ENCODE results near the gene OTOG. TPM values are rescaled to one million over a fixed set of nuclear protein-coding genes. Genes with fewer than 3 reads are reported as not detected.
A peak's percentile ranks its signal among the peaks of the same experiment; 100 is the strongest.

The OTOG gene
- total RNA-seq, 1 donor from 2014 or later, result not detected

DNA sequence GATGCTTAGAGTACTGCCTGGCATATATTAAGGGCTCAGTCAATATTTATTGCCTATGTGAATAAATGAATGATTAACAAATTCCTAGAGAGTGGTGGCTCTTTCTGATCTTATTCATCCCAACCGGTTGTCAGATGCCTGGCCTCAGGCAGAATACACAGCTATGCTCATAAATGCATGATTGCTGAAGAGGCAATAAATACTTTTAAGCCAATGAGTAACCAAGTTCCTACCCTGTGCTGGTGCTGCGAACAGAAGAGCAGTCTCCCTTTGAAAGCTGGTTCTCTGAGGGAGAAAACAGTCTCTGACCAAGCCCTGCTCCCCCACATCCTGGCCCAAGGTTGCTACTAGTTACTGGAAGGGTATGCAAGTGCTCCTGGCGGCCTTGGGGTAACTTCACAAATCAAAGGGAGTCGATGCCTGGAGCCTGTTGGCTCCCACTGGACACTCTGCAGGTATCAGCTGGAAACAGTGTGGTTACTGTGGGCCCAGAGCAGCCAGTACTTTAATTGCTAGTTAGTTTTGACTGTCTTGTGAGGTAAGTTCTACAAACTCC lies 5.7 kb upstream of the OTOG start:
- ATAC-seq, result no peak

DNA sequence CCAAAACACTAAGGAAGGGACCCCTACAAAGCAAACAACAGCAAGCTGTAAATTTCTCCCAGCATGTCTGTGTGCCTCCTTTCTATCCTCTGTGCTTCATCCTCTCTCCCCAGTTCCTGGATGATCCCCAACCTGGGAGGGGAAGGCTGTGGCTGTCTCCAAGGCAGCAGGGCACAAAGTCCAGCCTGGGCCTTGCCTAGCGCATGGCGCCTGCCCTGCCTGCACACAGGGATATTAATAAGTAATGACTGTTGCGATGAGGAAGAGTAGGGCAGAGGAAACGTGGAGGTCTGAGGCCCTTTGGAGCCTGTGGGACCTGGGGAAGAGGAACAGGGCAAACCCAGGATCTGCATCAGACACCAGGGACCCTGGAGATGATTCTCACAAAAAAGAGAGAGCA lies 4.8 kb upstream of the OTOG start:
- no peak for ATAC-seq

DNA sequence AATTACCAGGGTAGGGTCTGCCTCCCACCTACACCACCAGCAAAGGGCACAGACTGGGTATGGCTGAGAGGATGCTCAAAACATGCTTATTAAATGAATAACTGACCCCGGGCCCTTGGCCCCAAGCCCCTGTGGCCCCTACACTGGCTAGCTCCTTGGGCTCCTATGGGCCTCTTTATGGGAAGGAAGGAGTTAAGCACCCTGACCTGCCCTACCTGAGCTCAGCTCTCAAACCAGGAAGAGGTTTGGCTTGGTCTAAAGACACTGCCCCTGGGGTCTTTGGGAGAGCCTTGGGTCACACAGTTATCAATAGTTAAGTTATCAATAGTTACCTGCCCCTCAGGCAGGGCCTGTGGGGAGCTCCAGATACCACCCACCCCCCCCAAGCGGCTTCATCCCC lies 4.0 kb upstream of the OTOG start:
- ATAC-seq, result no peak

DNA sequence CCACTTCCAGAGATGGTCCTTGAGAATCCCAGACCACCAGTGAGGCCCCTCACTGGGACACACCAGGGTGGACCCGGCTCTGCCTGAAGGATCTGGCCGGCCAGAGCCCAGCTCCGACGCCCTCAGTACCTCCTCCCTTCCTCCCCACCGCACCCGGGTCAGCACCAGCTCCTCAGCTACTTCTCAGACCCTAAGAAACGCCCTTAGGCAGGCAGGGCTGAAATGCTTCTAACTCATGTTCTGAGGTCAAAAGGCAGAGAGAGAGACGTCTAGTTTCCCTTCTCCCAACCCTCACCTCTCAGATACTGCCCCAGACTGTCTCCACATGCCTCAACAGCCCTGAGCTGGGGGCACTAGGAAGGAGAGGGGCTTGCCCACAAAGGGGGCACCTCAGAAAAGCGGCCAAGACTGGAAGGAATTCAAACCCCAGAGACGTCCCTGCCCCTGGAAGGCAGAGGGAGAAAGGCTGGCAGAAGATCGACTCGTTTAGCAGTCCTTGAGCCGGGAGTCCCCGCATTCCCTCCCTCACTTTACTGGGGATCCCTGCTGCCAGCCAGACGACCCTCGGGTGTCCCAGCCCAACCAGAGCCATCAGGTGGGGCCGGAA lies 3.4 kb upstream of the OTOG start:
- no peak for ATAC-seq

DNA sequence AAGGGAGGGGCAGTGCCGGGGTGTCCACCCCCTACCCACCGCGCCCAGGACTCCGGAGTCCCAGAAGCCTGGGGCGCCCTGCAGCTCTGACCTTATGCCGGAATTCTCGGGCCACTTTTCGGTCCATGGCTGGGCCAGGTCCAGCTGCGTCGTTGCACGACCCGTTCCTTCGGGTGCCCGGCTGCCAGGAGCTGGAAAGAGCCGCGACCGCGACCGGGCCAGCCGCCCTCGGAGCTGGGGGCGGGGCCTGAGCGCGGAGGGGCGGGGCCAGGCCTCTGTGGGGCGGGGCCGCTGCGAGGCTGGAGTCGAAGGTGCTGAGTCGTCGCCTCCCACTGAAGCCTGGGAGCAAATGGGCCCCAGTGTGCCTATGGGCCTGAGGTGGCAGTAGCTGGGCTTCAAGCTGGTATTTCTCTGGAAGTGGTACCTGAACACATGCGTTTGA lies 2.9 kb upstream of the OTOG start, which contains the start of gene USH1C:
USH1C (minus strand) TSS at position 236 of the 442 bp plus-strand sequence; CDS start at position 127, 109 bp downstream.
- peak; percentile 52 for ATAC-seq

DNA sequence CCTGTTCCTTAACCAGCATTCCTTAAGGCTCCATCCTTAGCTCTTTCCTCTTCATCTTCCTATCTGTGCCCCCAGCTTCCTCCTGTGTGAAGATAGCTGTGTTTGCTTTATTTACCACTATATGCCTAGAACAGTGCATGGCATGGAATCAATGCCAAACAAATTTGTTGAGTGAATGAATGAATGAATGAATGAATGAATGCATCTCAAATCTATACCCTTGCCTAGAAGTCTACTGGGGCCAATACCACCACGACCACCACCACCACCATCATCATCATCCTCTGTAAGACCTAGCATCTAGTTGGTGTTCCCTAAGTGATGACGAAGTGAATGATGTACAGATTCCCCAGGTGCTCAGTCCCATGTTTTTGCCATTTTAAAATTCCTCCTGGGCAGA lies 819 bp upstream of the OTOG start:
- no peak for ATAC-seq

DNA sequence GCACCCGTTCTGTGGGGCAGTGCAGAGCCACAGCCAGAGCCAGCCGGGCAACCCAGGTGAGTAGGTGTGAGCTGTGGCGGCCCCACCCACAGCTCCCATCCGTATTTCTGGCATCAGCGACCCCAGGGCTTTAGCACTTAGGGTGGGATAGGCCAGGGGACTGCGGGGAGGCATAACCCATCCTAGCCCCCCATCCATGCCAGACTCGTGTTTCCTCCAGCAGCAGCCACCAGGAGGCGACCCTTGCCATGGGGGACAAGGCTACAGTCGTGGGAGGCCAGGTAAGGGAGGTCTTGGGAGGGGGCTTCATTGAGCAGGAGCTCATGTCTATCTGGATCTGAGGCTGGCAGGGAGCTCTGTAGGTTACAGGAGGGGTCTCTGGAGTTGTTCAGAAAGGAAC lies 873 bp downstream of the OTOG start:
- ATAC-seq, result no peak

DNA sequence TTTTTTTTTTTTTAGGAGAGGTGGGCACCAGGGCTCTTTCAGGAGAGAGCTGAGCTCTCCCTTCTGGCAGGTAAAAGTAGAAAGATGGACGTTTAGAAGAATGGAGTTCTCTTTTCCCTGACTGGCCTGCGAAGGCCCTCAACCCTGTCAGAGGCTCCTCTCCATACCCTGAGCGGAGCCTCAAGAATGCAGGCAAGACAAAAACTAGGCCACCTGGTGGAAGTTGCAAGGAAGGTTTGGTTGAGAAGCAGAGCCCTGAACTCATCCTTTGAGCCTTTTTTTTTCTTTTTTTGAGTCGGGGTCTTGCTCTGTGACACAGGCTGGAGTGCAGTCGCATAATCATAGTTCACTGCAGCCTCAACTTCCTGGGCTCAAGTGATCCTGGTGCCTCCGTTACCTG lies 1.4 kb downstream of the OTOG start:
- ATAC-seq, result no peak

DNA sequence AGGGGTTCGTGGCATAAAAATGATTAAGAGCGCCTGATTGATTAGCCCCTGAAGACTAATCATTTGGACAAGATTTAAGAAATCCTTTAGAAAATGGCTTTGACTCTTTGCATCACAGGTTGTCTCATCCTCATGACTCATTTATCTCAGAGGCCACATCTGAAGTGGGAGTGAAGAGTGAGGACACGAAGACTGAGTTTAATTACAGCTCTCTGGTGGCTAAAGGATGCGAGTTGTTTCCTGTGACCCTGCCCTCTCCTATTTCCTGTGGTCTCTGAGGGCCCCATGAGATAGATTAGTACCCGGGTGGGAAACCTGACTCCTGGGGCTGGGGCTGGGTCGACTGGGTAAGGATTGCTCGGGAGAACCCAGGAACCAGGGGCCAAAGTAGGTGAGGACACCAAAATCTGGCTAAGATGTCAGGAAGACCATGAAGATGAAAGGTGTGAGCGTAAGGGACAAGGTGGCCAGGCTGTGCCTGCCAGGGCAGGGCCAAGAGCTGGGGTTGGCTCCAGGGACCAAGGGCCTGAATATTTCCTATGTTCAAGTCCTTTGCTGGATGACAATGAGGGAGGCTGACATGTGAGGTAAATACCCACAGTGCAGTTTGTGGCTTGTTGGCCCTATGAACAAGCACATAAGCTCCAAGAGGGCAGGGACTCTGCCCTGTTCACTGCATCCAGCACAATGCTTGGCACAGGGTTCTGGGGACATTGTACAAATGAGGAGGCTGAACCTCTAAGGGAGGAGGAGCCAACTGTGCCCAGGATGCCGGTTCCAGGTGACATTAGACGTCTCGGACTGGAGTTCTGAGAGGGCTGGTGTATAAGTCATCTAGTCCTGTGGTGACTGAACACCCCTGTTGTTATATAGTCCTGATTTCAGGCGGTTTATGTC lies 3.6 kb downstream of the OTOG start:
- ATAC-seq, result no peak

DNA sequence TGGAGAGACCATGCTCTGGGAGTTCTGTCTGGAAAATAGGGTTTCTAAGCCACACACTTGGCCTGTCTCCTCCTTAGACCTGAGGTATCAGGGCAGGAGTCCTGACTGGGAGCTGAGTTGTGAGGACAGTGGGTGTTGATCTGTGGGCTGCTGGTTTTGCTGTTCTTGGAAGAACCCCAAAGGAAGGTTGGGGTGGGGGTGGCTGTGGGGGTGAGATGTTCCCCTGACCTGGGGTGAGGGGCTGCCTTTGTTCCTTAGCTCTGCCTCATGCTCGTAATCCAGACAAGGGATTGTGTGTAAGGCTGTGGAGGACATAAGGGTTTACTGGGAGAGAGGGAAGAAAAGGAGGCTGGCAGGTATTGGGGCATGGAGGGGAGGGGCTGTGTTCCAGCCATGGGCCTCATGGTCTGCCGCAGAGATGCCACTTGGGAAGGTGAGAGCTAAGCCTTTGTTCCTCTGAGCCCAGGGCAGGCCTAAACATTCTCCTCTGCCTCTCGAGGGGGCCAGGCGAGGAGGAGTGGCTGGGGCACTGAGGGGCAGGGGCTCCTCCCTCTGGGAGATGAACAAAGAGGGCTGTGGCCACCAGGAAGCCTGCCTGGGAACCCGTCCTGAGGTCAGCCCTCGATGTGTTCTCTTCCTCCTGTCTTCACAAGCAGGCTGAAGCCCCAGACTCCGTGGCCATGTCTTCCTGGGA lies 4.4 kb downstream of the OTOG start:
- no peak for ATAC-seq

DNA sequence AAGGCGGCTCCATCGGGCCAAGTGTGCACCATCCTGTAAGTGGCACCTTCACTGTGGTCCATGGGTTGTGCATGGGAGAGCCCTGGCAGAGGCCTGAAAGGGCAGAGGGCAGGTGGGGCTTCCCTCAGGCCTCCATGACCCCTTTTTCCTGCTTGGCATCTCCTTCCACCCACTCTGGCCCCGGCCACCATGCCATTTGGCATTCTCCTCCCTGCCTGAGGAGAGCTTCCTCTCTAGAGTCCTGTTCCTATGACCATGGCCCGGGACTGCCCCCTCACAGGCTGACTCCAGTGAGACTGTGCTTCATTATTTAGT lies 4.9 kb downstream of the OTOG start:
- ATAC-seq, result no peak

DNA sequence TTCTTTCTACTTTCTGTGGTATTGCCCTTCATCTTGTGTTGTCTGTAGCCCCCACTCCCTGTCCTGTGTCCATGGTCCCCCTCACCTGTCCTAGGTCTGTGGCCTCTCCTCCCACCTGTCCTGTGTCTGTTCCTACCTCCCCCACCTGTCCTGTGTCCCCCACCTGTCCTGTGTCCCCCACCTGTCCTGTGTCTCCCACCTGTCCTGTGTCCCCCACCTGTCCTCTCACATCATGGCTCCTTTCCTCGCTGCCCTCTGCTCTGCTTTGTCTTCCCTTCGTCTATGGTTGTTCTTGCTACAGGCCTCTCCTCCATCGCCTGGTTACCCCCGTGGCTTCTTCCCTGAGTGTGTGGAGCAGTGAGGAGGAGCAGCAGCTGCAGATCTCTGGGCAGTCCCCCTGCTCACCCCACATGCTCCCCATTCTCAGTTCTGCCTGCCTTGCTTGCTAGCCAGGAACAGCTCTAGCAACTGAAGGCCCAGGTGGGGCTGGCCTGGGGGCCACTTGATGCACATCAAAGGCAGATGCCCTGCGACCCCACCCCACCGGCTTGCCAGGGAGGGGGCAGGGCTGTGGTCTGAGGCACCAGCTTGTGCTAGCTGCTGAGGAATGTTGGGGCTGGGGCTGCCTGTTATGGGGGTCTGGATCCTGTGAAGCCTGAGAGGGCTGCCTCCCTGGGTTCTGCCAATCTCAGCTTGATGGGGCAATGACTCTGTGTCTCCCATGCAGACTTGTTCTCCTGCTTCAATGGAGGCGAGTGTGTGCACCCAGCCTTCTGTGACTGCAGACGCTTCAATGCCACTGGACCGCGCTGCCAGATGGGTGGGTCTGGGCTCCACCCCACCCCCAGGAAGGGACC lies 5.6 kb downstream of the OTOG start:
- no peak for ATAC-seq

DNA sequence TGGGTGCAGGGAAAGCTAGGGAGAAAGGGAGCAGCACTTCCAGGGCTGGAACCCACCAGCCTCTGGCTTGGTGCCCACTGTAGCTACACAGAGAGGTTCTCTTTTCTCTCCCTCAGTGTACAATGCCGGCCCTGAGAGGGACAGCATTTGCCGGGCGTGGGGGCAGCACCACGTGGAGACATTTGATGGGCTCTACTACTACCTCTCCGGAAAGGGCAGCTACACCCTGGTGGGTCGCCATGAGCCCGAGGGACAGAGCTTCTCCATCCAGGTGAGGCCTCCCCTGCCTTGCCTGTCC lies 6.1 kb downstream of the OTOG start:
- ATAC-seq, result no peak

DNA sequence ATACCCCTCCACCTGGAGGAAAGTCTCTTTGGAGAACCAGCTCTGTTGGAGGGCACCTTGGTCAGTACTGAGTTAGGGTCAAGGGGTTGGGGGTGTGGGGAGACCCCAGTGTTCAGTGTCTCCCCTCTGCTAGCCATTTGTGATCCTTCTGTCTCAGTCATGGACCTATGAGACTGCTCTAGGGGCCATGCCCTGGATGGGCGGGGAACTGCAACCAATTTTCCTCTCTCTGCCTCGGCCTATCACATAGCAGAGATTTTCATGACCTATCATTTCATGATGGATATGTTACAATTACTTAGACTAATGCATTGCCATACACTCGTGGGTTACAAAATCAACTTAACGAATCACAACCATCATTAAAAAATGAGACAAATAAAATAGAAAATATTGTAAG lies 7.4 kb downstream of the OTOG start:
- no peak for ATAC-seq

DNA sequence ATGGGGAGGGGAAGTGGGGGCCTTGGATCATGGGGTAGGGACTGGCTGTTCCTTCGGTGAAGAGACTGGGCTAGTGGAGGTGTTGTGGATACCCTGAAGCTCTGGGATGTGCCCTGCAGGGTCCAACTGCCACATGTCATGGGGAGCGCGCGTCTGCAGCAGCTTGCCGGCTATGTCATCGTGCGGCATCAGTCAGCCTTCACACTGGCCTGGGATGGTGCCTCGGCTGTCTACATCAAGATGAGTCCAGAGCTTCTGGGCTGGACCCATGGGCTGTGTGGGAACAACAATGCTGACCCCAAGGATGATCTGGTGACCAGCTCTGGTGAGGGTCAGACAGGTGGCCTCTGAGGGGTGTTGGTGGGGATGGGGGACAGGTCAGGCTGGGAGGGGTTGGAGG lies 9.9 kb downstream of the OTOG start:
- no peak for ATAC-seq

DNA sequence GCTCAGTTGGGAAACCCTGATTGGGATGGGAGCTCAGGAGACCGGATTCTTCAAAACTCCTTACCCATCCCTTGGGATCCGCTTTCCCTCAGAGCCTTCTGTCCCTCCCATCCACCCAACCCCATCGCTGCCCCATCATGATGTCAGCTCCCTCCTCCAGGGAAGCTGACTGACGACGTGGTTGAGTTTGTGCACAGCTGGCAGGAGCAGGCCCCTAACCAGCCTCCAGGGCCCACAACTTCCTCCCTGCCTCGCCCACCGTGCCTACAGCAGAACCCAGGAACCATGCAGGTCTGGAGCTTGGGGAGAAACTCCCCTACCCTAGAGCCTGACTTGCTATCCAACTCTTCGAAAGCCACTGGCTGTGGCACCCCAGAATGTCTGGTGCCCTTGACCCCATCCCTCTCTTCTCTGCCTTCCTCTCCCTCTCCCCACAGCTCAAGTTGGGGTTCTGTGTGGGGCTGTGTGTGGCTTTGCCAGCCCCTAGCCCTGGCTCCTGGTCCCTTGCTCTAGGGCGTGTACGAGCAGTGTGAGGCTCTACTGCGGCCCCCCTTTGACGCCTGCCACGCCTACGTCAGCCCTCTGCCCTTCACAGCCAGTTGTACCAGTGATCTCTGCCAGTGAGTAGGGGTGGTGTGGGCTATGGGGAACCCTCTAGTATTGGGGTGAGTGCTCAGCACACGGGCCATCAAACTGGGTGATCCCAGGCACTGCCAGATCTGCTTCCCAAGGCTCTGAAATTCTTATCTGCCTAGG lies 11.1 kb downstream of the OTOG start:
- ATAC-seq, result no peak

DNA sequence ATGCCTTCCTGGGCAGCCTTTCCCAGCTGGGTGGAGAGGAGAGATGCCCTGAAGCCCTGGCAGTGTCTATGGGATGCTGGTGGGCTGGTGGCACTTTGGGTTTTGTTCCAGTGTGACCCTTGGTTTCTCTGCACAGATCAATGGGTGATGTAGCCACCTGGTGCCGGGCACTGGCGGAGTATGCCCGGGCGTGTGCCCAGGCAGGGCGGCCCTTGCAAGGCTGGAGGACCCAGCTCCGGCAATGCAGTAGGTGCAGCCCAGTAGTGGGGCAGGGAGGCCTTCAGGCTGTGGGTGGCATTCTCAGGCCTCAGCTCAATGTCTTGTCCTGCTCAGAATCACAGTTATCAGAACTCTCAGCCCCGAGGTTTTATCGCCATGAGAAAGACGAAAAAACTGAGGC lies 11.9 kb downstream of the OTOG start:
- ATAC-seq, result no peak

DNA sequence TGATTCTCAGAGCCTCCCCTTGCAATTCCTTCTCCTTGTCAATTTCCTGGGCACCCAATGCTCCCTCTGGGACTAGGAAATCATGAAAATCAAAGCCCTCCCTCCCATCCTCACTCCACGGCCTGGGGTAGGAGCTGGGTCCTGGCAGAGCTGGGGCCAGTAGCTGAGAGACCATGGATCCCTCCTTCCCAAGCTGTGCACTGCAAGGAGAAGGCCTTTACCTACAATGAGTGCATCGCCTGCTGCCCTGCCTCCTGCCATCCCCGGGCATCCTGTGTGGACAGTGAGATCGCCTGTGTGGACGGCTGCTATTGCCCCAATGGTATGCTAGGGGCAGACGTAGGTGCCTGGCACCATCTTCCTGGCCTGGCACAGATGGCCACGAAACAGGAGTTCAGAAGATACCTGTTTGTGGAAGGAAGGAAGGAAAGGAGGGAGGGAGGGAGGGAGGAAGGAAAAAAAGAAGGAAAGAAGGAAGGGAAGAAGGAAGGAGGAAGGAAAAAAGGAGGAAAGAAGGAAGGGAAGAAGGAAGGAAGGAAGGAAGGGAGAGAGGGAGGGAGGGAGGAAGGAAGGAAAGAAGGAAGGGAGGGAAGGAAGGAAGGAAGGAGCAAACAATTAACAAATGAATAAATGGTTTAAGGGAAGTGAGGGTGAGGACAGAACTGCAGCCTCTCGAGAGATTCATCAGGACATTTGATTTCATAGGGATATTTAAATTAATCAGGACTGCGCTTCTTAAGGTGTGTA lies 12.5 kb downstream of the OTOG start:
- ATAC-seq, result no peak

DNA sequence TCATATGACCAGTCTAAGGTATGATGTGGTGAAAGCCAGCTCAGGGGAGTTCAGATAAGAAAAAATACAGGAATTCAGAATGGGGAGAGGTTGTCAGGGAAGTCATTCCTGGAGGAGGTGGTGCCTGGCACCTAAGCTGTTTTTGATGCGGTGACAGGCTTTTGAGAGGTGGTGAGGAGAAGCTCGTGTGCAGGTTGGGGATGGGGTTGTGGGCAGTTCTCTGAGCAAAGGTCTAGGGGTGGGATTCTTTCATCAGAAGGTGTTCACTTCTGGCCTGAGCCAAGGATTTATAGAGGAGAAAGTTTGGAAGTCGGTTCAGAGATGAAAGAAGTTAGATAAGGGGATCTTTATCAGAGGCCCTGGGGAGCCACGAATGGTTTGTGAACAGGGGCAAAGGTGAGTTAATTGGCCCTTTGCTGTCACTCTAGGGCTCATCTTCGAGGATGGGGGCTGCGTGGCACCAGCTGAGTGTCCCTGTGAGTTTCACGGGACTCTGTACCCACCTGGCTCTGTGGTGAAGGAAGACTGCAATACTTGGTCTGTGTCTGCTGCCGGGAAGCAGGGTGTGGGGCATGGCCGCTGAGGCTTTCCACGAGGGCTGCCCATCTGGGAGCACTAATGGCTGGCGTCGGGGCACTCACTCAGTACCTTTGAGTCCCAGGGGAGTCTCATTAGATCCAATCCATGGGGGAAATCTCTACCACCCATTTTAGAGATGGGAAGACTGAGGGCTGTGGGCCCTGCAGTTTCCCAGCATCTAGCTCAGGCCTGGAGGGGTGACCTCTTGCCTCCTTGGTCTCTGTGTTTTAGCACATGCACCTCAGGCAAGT lies 13.4 kb downstream of the OTOG start:
- no peak for ATAC-seq

DNA sequence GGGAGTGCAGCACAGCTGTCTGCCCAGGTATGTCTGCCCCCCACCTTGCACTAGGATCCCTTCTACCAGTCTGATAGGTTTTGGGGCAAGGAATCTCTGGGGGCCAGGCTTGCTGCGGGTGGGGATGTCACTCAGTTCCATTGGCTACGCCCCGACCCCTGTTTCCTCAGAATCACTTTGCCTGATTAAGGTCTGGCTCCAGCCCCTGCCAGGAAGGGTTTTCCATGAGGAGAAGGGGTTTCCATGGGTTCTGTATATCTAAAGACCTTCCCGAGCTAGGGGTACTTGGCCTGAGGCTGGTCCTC lies 14.0 kb downstream of the OTOG start:
- no peak for ATAC-seq
